DOHH2 (cell line): ENCODE measurements around the gene MAPK4.

ENCODE experiments used
- EZH2phosphoT487 ChIP-seq: fragments of 200-600 bp; sonication (generic); IDR thresholded peaks from 2 replicates; pipeline ENCODE4 v1.6.1; 2017; ENCODE audit warnings: borderline replicate concordance, mild to moderate bottlenecking, antibody characterized with exemption, low read length, moderate library complexity, mixed read lengths
- TF ChIP-seq, protein P1 (sequence below): fragments of 200-600 bp; sonication (generic); IDR thresholded peaks from one replicate; pipeline ENCODE4 v1.5.1; 2014; ENCODE audit warnings: antibody characterized with exemption, mild to moderate bottlenecking, low read depth, low read length; ENCODE audit not compliant: poor library complexity, severe bottlenecking

DNA sequence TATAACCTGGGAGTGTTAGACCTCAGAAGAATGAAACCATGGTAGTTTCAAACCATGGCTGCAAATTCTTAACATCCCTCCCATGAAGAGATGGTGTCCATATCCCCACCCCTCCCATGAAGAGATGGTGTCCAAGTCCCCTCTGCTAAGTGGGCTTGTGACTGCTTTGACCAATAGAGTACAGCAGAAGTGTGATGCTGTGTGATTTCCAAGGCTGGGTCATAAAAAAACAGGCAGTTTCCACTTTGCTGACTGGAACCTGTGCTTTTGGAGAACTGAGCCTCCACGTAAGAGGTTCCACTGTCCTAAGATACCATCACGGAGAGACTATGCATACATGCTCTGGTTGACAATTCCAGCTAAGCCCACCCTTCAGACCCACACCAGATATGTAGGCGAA is 194.4 kb downstream of the MAPK4 start:
- TF ChIP-seq, protein P1, sequence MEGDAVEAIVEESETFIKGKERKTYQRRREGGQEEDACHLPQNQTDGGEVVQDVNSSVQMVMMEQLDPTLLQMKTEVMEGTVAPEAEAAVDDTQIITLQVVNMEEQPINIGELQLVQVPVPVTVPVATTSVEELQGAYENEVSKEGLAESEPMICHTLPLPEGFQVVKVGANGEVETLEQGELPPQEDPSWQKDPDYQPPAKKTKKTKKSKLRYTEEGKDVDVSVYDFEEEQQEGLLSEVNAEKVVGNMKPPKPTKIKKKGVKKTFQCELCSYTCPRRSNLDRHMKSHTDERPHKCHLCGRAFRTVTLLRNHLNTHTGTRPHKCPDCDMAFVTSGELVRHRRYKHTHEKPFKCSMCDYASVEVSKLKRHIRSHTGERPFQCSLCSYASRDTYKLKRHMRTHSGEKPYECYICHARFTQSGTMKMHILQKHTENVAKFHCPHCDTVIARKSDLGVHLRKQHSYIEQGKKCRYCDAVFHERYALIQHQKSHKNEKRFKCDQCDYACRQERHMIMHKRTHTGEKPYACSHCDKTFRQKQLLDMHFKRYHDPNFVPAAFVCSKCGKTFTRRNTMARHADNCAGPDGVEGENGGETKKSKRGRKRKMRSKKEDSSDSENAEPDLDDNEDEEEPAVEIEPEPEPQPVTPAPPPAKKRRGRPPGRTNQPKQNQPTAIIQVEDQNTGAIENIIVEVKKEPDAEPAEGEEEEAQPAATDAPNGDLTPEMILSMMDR, result no peak
- TF ChIP-seq EZH2phosphoT487, result no peak
